Activated naive CD8-positive, alpha-beta T cell treated with anti-CD3 and anti-CD28 coated beads, Interleukin-2, amount 50 U/mL, for 24 hours (primary cell): Measurements from ENCODE around the gene ADCY7.

Experiments used
- ATAC-seq: fragments of 150-1000 bp; cut with Tn5 transposase; one replicate; pipeline ENCODE4 v1.10.0; 2021
- DNase-seq: peaks from one replicate; pipeline ENCODE4 v3.0.0; 2021
- H3K27ac Mint-ChIP-seq: one replicate; pipeline ENCODE4 v1.8.0; 2021; ENCODE audit warnings: mild to moderate bottlenecking, mixed read lengths
- H3K27me3 Mint-ChIP-seq: one replicate; pipeline ENCODE4 v1.8.0; 2021; ENCODE audit warnings: mixed read lengths
- H3K36me3 Mint-ChIP-seq: one replicate; pipeline ENCODE4 v1.8.0; 2021; ENCODE audit warnings: low read depth, mixed read lengths
- H3K4me1 Mint-ChIP-seq: one replicate; pipeline ENCODE4 v1.8.0; 2021; ENCODE audit warnings: mixed read lengths
- H3K4me3 Mint-ChIP-seq: one replicate; pipeline ENCODE4 v1.8.0; 2021; ENCODE audit warnings: mild to moderate bottlenecking, moderate library complexity, mixed read lengths
- H3K9me3 Mint-ChIP-seq: one replicate; pipeline ENCODE4 v1.8.0; 2021; ENCODE audit warnings: mixed read lengths

The ADCY7 gene

DNA sequence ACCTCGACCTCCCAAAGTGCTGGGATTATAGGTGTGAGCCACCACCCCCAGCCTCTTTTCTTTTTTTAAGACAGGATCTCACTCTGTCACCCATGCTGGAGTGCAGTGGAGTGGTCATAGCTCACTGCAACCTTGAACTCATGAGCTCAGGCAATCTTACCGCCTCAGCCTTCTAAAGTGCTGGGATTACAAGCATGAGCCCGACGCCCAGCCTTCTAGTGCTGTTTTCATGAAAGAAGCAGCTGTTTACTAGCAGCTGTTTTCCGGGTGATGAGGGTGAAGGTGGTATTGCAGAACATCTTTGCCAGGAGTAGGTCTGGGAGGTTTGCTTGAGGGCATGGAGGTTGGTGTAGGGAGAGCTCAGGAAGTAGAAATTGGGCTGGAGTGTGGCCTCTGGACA lies 2.0 kb downstream of the ADCY7 start:
- Mint-ChIP-seq H3K27ac (peak overlapping the region; percentile 79), H3K9me3 (no peaks in the 10 kb centered on the region), H3K36me3 (peaks cover 4% of the 10 kb centered on the region), H3K27me3 (no peaks in the 10 kb centered on the region), H3K4me1 (peaks cover 95% of the 10 kb centered on the region), H3K4me3 (peak overlapping the region; percentile 88)
- DNase-seq (no peak), ATAC-seq (no peak)

DNA sequence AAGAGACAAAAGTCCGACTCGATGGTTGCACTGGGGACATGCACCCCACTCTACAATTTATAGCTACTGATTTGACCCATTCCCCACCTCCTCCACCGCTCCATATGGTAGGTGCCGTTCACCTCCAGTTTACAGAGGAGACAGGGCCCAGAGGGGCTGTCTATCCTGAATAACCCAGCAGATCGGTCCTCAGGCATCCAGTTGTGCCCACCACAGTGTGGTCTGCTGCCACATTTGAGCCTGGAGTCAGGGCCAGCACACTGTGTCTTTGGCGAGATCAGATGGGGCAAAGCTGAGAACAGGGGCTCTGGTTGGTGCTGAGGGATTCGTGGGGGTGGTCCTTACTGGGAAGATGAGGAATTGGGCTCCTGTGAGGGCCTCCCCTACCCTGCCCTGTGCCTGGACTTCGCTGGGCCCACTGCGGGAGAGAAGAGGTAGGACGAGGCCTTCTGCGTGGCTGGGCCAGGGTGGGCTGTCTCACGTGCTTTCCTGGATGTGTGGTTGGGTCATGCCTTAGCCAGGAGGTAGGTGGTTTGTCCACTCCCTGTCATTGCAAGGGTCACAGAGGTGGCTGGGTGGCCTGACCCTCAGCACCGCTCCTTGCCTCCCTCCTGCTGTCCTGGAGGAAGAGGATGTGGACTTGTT lies 2.8 kb downstream of the ADCY7 start:
- Mint-ChIP-seq H3K4me1 (peaks cover 95% of the 10 kb centered on the region), H3K9me3 (no peaks in the 10 kb centered on the region), H3K27me3 (no peaks in the 10 kb centered on the region), H3K36me3 (peaks cover 4% of the 10 kb centered on the region), H3K4me3 (peak overlapping the region; percentile 63), H3K27ac (peak overlapping the region; percentile 79)
- no peak for ATAC-seq
- no peak for DNase-seq

DNA sequence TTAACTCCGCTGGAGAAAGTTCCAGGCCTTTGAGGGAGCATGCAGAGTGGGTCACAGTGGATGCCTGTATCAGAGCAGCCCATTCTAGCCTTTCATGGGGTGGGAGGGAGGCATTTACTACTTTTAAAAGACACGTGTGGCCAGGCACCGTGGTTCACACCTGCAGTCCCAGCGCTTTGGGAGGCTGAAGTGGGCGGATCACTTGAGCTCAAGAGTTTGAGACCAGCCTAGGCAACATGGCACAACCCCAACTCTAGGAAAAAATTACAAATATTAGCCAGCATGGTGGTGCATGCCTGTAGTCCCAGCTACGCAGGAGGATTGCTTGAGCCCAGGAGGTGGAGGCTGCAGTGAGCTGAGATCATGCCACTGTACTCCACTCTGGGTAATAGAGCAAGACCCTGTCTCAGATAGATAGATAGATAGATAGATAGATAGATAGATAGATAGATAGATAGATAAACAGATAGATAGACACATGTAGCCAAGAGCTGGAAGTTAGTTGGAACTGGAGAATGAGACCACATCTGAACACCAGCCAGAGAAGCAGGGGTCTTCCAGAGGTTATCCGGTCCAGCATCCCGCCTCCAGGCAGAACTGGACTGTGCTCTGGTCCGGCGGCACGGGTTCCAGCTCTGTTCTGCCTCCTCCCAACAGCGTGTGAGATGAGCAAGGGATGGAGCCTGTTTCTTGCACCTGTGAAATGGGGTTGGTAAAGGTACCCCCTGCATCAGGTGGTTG lies 3.6 kb downstream of the ADCY7 start:
- Mint-ChIP-seq H3K9me3 (no peaks in the 10 kb centered on the region), H3K4me1 (peaks cover 95% of the 10 kb centered on the region), H3K27me3 (no peaks in the 10 kb centered on the region), H3K4me3 (peak overlapping the region; percentile 21), H3K36me3 (peaks cover 4% of the 10 kb centered on the region), H3K27ac (peak overlapping the region; percentile 79)
- DNase-seq (no peak), ATAC-seq (no peak)

- H3K4me3 Mint-ChIP-seq, result no peak overlapping the region
- peaks cover 8% of the 10 kb centered on the region for H3K36me3 Mint-ChIP-seq
- H3K27ac Mint-ChIP-seq, result no peak overlapping the region
These were observed 4.3 kb downstream of the ADCY7 start for GRCh38 chr16:50270510-50271147.

GRCh38 chr16:50271148-50272041 lies 5.0 kb downstream of the ADCY7 start:
- H3K4me1 Mint-ChIP-seq, result peaks cover 95% of the 10 kb centered on the region
- no peaks in the 10 kb centered on the region for H3K27me3 Mint-ChIP-seq
- peak overlapping the region; percentile 54 for H3K27ac Mint-ChIP-seq
- no peak for ATAC-seq
- no peak overlapping the region for H3K4me3 Mint-ChIP-seq
- H3K9me3 Mint-ChIP-seq, result no peaks in the 10 kb centered on the region
- peaks cover 10% of the 10 kb centered on the region for H3K36me3 Mint-ChIP-seq
- no peak for DNase-seq

More at GRCh38 chr16:50270510-50271147, 4.3 kb downstream of the ADCY7 start:
- Mint-ChIP-seq H3K4me1 (peaks cover 95% of the 10 kb centered on the region), H3K9me3 (no peaks in the 10 kb centered on the region), H3K27me3 (no peaks in the 10 kb centered on the region)
- DNase-seq (no peak), ATAC-seq (no peak)

GRCh38 chr16:50272111-50272571 lies 5.8 kb downstream of the ADCY7 start:
- H3K27ac Mint-ChIP-seq, result peak overlapping the region; percentile 99
- no peak overlapping the region for H3K4me3 Mint-ChIP-seq
- DNase-seq, result no peak
- peaks cover 96% of the 10 kb centered on the region for H3K4me1 Mint-ChIP-seq
- no peaks in the 10 kb centered on the region for H3K9me3 Mint-ChIP-seq
- ATAC-seq, result no peak
- H3K36me3 Mint-ChIP-seq, result peaks cover 13% of the 10 kb centered on the region
- H3K27me3 Mint-ChIP-seq, result no peaks in the 10 kb centered on the region

DNA sequence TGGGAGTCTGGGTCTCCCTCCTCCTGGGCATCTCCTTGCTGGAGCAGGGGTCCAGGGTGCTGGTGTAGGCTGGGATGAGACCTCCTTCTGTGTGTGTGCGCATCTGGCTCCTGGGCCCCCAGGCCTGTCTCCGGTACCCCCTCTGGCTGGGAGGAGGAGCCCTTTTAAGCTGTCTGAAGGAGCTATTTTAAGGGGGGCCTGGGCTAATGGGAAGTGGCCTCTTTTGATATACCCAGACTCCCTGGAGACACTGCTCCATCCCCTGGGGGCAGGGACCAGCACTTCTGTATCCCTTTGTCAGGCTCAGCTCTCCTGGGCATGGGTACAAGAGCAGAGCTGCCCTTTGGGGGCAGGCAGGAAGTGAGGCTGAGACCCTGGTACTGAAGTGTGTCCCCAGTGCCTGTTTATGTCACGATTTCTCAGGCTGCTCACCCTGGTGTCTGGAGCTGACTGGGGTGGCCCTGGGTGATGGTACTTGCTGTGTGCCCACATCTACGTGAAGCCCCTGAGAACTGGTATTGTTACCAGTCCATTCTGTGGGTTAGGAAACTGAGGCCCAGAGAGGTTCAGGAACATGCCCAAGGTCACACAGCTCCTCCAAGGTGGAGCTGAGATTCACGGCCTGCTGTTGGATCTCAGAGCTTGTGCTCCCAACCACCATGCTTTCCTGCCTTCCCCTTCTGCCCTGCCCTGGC lies 6.5 kb downstream of the ADCY7 start:
- Mint-ChIP-seq H3K27ac (peak overlapping the region; percentile 99), H3K4me1 (peaks cover 96% of the 10 kb centered on the region), H3K4me3 (peak overlapping the region; percentile 90), H3K36me3 (peaks cover 16% of the 10 kb centered on the region), H3K27me3 (no peaks in the 10 kb centered on the region), H3K9me3 (no peaks in the 10 kb centered on the region)
- no peak for ATAC-seq
- DNase-seq, result no peak

GRCh38 chr16:50273382-50273690 lies 7.0 kb downstream of the ADCY7 start:
- H3K27me3 Mint-ChIP-seq, result no peaks in the 10 kb centered on the region
- ATAC-seq, result no peak
- peak overlapping the region; percentile 99 for H3K27ac Mint-ChIP-seq
- H3K36me3 Mint-ChIP-seq, result peaks cover 18% of the 10 kb centered on the region
- peaks cover 96% of the 10 kb centered on the region for H3K4me1 Mint-ChIP-seq
- no peaks in the 10 kb centered on the region for H3K9me3 Mint-ChIP-seq
- no peak for DNase-seq
- peak overlapping the region; percentile 90 for H3K4me3 Mint-ChIP-seq

DNA sequence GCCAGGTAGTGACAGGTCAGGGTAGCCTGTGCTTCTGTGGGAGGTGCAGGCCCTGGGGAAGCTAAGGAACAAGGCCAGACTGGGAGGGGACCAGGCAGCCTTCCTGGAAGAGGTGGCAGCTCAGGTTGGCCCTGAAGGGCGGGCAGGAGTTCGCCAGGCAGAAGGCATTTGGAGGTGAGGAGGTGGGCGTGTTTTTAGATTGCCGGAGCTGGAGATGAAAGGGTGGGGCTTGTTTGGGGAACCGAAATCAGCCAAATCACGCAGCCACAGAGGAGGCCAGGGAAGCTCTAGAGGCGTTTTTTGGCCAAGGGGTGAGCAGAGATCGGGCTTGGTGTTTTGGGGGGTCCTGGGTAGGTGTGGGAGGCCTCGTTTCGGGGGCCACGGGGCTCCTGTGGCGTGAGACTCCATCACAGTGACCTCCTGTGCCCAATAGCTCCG lies 7.6 kb downstream of the ADCY7 start:
- ATAC-seq, result peak; percentile 12
- Mint-ChIP-seq H3K4me1 (peaks cover 96% of the 10 kb centered on the region), H3K27me3 (no peaks in the 10 kb centered on the region), H3K36me3 (peaks cover 19% of the 10 kb centered on the region), H3K9me3 (no peaks in the 10 kb centered on the region), H3K4me3 (peak overlapping the region; percentile 90), H3K27ac (peak overlapping the region; percentile 99)
- peak; percentile 56 for DNase-seq

DNA sequence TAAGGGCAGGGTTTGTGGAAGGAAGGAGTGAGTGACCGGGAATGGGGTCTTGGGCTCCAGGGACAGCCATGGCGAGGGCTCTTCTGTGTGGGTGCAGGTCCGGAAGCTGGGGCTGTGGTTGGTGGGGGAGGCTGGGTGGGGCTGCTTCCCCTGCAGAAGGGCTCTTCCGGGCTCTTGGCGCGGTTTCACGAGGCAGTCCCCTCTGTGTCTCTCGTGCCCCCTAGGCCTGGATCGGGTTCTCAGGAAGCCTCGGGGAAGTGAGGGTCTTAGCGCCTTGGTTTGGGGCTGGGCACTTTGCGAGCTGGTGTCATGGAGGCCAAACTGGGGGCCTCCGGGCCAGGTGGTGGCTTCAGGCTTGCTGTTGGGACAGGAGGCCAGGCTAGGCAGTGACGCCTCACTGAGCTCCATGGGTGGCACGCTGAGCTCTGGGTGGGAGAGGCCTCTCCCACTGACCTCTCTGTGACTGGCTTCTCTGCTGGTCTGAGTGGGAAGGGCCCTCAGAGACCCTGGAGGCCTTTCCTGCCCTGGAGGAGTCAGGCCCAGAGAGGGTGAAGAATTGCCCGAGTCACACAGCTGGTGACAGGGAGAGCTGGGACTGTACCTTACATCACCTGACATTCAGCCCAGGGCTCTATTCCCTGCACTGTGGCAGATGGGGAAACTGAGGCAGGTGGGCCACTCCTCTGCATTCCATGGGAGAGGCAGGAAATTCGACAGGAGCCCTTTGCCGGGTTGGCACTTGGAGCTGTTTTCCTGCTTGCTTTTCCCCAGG lies 8.2 kb downstream of the ADCY7 start:
- Mint-ChIP-seq H3K27ac (peak overlapping the region; percentile 99), H3K9me3 (no peaks in the 10 kb centered on the region), H3K4me1 (peaks cover 96% of the 10 kb centered on the region)

GRCh38 chr16:50275098-50275415 lies 8.7 kb downstream of the ADCY7 start:
- peak overlapping the region; percentile 68 for H3K27ac Mint-ChIP-seq
- H3K27me3 Mint-ChIP-seq, result no peaks in the 10 kb centered on the region
- DNase-seq (no peak), ATAC-seq (no peak)
- peaks cover 19% of the 10 kb centered on the region for H3K36me3 Mint-ChIP-seq
- H3K4me1 Mint-ChIP-seq, result peaks cover 96% of the 10 kb centered on the region
- H3K9me3 Mint-ChIP-seq, result no peaks in the 10 kb centered on the region
- H3K4me3 Mint-ChIP-seq, result peak overlapping the region; percentile 90

More for the DNA sequence above, 8.2 kb downstream of the ADCY7 start:
- ATAC-seq (peak; percentile 17), DNase-seq (peak; percentile 59)
- H3K27me3 Mint-ChIP-seq, result no peaks in the 10 kb centered on the region
- peak overlapping the region; percentile 90 for H3K4me3 Mint-ChIP-seq
- peaks cover 19% of the 10 kb centered on the region for H3K36me3 Mint-ChIP-seq

GRCh38 chr16:50275428-50276325 lies 9.3 kb downstream of the ADCY7 start:
- peak overlapping the region; percentile 68 for H3K27ac Mint-ChIP-seq

DNA sequence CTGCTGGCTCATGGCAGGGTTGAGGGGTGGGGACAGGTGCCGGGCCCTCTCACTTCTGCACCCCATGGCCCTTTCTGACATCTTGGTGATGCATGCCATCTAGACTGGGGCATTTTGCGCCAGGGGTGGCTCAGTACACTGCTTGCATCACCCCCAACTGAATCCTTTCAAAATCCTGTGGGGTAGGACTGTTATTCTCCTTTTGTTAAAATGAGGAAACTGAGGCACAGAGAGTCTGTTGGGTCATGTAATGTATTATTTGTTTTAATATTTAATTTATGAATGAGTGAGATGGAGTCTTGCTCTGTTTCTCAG lies 9.9 kb downstream of the ADCY7 start:
- no peaks in the 10 kb centered on the region for H3K9me3 Mint-ChIP-seq
- no peaks in the 10 kb centered on the region for H3K27me3 Mint-ChIP-seq
- H3K27ac Mint-ChIP-seq, result peak overlapping the region; percentile 84
- DNase-seq, result no peak
- peak overlapping the region; percentile 43 for H3K4me3 Mint-ChIP-seq
- no peak for ATAC-seq
- peaks cover 18% of the 10 kb centered on the region for H3K36me3 Mint-ChIP-seq
- H3K4me1 Mint-ChIP-seq, result peaks cover 96% of the 10 kb centered on the region

More at GRCh38 chr16:50275428-50276325, 9.3 kb downstream of the ADCY7 start:
- Mint-ChIP-seq H3K27me3 (no peaks in the 10 kb centered on the region), H3K4me1 (peaks cover 96% of the 10 kb centered on the region), H3K9me3 (no peaks in the 10 kb centered on the region), H3K4me3 (peak overlapping the region; percentile 90), H3K36me3 (peaks cover 21% of the 10 kb centered on the region)
- no peak for DNase-seq
- ATAC-seq, result no peak
